Sigmoid colon (tissue), 7 donors: ENCODE data around the gene RNF223. TPM values are rescaled to one million over a fixed set of nuclear protein-coding genes. Genes with fewer than 3 reads are reported as not detected.

Experiments
- DNase-seq: peaks from one replicate; pipeline ENCODE4 v3.0.0-alpha.2; 2019
- H3K27ac ChIP-seq, 4 donors: fragments of 200-600 bp; sonication (generic); one replicate each; pipeline ENCODE4 v1.5.1; 2016 to 2019; ENCODE audit warnings: mild to moderate bottlenecking in 1 of 4
- H3K27me3 ChIP-seq, 3 donors: fragments of 200-600 bp; sonication (generic); one replicate each; pipeline ENCODE4 v1.5.1; 2019; ENCODE audit warnings: mild to moderate bottlenecking in 1 of 3
- H3K36me3 ChIP-seq, 4 donors: fragments of 200-600 bp; sonication (generic); one replicate each; pipeline ENCODE4 v1.5.1; 2016 to 2019
- H3K4me1 ChIP-seq, 4 donors: fragments of 200-600 bp; sonication (generic); one replicate each; pipeline ENCODE4 v1.5.1; 2017 to 2019
- H3K4me3 ChIP-seq, 4 donors: fragments of 200-600 bp; sonication (generic); one replicate each; pipeline ENCODE4 v1.5.1; 2017 to 2019; ENCODE audit warnings: mild to moderate bottlenecking in 2 of 4, moderate library complexity in 1 of 4
- H3K9me3 ChIP-seq, 4 donors: fragments of 200-600 bp in 3 of 4; sonication (generic) in 3 of 4; one replicate each; pipeline versions ENCODE4 v1.5.1 to v1.6.1; 2013 to 2019
- CTCF ChIP-seq, 4 experiments: fragments of 450-650 bp in 3 of 4; fragments of 200-600 bp in 1 of 4; IDR thresholded peaks; one replicate each; pipeline ENCODE4 v1.5.1; 2016 to 2019; ENCODE audit warnings: antibody characterized with exemption in 4 of 4, mild to moderate bottlenecking in 3 of 4, moderate library complexity in 2 of 4
- EP300 ChIP-seq, 4 donors: sonication (generic); formaldehyde crosslinking; IDR thresholded peaks; one replicate each; pipeline ENCODE4 v1.6.1; 2017; ENCODE audit warnings: antibody characterized with exemption in 4 of 4
- POLR2A ChIP-seq, 2 donors: fragments of 450-650 bp; IDR thresholded peaks; one replicate each; pipeline ENCODE4 v1.6.1; 2016; ENCODE audit warnings: antibody characterized with exemption in 2 of 2, mild to moderate bottlenecking in 2 of 2, moderate library complexity in 2 of 2
- POLR2AphosphoS5 ChIP-seq, 4 donors: sonication (generic); formaldehyde crosslinking; IDR thresholded peaks; one replicate each; pipeline ENCODE4 v1.6.1; 2017; ENCODE audit warnings: antibody characterized with exemption in 4 of 4
- WGBS, 2 donors: extraction: QIAGEN DNeasy Blood & Tissue Kit; methylation state at CpG; one replicate each; pipeline ENCODE4 v1.1.7; 2013; 5-methylcytosine and 5-hydroxymethylcytosine counted together
- intact Hi-C: fragments of 100-400 bp; cut with DNase I; formaldehyde crosslinking; loops from one replicate; pipeline ENCODE4 v1.15.1; 2023
- polyA plus RNA-seq, 3 donors: library from polyadenylated mRNA; stranded (reverse); fragments of 200-250 nt; gene quantifications; one replicate each; pipeline ENCODE4 v1.2.3, GENCODE V29; 2013
- total RNA-seq, 4 donors: library from RNA; depleted of rRNA; stranded (reverse); fragments of >200 nt; gene quantifications; one replicate each; pipeline ENCODE4 v1.1.0, GENCODE V29; 2016
- donor health status: healthy with polysubstance abuse.
- donor health status: Bipolar disorder and iron deficiency.
- donor health status: healthy.

RNF223 gene
- total and polyA plus RNA-seq, 7 donors, result 0.60 to 3.7 (median 1.9) TPM; not detected in 4

DNA sequence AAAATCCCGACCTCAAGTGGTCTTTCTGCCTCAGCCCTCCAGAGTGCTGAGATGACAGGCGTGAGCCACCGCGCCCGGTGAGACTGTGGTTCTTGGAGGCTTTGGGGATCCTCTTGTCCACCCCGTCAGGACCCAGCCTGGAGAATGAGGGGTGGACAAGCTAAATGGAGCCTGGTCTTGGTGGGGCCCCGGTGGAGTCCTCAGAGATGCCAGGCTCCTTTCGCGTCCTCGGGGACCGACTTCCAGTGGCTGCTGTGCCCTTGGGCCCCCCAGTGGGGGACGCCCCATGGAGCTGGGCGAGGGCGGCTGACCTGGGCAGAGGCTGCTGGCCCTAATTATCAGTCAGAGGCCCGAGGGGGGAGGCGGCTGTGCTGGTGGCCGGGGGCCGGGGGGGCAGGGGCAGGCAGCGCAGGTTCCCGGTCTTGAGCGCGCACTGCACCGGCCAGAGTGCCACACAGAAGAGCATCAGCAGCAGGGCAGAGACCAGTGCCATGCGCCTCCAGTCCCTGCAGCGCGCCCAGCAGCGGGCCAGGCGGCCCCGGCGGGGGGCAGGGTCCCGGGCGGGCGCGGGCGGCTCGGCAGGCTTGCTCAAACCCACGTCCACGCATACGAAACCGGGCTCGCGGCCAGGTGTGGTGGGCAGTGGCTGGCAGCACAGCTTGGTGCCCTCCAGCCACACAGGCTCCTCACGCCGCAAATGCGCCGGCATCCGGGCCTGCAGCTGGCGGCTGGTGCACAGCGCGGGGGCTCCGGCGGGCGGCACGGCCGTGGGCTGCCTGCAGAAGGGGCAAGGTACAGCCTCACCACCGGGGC is 2.4 kb downstream of the RNF223 start:
- WGBS, 2 donors, result 89 to 91% methylated on average over 56 of the region's 56 CpGs
- intact Hi-C loops, result no loop called here
- H3K9me3 ChIP-seq, result no peaks in the 10 kb centered on the region
- peaks cover 0 to 18% (median 16%) of the 10 kb centered on the region in 4 donors for H3K4me1 ChIP-seq
- H3K27ac ChIP-seq, result no peak overlapping the region
- H3K36me3 ChIP-seq, result no peaks in the 10 kb centered on the region
- no peak for DNase-seq
- TF ChIP-seq CTCF (IDR thresholded peaks at IDR 0.05) (no peak), POLR2AphosphoS5 (IDR thresholded peaks at IDR 0.05) (no peak), POLR2A (IDR thresholded peaks at IDR 0.05) (no peak), EP300 (IDR thresholded peaks at IDR 0.05) (no peak)
- H3K4me3 ChIP-seq, result no peak overlapping the region
- H3K27me3 ChIP-seq, result peaks cover 34 to 93% (median 71%) of the 10 kb centered on the region in 3 donors

DNA sequence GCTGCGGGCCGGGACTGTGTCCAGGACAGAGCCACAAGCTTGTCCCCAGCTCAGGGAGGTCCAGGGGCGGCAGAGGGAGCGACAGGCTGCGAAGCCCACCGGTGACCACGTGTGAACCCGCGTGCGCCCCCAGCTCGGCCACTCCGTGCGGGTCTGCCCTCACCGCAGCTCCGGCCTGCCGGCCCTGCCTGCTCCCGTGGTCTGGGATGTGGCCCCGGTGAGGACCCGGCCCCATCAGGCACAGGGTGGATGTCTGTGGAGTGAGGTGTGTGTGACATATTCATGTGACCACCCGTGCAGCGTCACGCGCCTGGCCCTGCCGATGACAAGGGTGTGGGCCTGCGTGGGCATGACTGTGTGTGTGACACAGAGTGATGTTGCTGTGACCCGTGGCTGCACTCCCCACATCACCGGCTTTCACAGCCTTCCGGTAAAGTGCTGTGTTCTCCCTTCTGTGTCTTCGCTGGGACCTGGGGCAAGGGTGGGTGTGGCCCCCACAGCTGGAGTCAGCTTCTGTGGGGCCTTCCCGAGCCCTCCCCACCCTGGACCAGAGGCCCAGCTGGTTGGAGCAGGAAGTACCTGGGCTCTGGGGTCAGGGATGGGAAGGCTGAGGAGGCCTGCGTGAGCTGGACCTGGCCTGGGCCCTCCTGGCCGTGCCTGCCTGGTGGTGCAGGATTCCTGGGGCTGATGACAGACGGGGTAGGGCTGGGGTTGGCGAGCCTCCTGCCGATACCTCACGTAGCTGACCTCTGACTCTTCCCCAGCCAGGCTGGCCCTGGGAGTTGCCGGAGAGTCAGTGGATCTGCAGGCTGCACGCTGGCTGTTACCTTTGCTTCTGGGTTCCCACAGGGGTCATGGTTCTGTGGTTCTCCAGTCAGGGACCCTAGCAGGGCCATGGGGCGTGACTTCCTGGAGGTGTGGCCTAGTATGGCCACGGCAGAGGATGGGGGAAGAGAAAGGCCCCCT is 4.1 kb downstream of the RNF223 start:
- H3K4me3 ChIP-seq, result no peak overlapping the region
- H3K4me1 ChIP-seq, result peaks cover 0 to 18% (median 16%) of the 10 kb centered on the region in 4 donors
- peaks cover 31 to 87% (median 71%) of the 10 kb centered on the region in 3 donors for H3K27me3 ChIP-seq
- H3K9me3 ChIP-seq, result no peaks in the 10 kb centered on the region
- no peak for TF ChIP-seq EP300 (IDR thresholded peaks at IDR 0.05)
- intact Hi-C loops, result no loop called here
- DNase-seq, result no peak
- WGBS, 2 donors, result 50 to 62% methylated on average over 40 of the region's 40 CpGs
- no peaks in the 10 kb centered on the region for H3K36me3 ChIP-seq
- H3K27ac ChIP-seq, result no peak overlapping the region

DNA sequence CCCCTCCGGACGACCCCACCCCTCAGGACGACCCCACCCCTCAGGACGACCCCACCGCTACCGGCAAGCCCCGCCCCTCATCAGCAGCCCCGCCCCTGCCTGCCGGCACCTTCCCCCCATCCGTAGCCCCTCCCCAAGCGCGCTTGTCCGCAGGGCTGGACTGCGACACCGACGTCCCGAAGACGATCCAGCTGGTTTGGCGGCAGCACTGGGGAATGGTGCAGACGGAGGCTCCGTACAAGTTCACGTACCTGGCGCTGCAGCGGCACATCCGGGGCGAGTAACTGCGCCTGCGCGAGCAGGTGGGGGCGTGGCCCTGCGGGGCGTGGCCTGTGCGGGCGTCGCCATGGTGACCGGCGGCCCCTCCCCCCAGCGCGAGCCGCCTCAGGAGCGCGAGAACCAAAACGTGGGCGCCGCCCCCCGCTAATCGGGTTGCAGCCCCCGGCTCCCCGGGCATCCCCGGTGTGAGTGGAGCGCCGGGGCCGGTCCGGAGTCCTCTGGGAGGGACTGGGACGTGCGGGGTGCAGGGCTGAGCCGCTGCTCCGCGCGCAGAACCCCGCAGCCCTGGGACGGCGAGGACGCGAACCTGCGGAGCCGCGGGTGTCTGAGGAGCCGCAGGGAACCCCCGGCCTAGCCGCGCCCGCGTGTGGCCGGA is 4.9 kb downstream of the RNF223 start:
- Histone ChIP-seq H3K27ac (no peak overlapping the region), H3K36me3 (no peaks in the 10 kb centered on the region), H3K4me1 (peaks cover 0 to 20% (median 17%) of the 10 kb centered on the region in 4 donors), H3K4me3 (peak overlapping the region in 3 of 4 donors; percentile 40 to 48 (median 40)), H3K27me3 (peaks cover 28 to 84% (median 68%) of the 10 kb centered on the region in 3 donors), H3K9me3 (no peaks in the 10 kb centered on the region)
- 1 to 4% methylated on average over 75 of the region's 75 CpGs for WGBS, 2 donors
- no peak for DNase-seq
- no peak for TF ChIP-seq EP300 (IDR thresholded peaks at IDR 0.05)
- no peak for TF ChIP-seq POLR2AphosphoS5 (IDR thresholded peaks at IDR 0.05)
- TF ChIP-seq POLR2A (IDR thresholded peaks at IDR 0.05), result no peak
- TF ChIP-seq CTCF (IDR thresholded peaks at IDR 0.05), result no peak
- intact Hi-C loops, result no loop called here

- Histone ChIP-seq H3K4me1 (peaks cover 0 to 26% (median 20%) of the 10 kb centered on the region in 4 donors), H3K27me3 (peaks cover 27 to 84% (median 68%) of the 10 kb centered on the region in 3 donors), H3K9me3 (no peaks in the 10 kb centered on the region), H3K36me3 (no peaks in the 10 kb centered on the region), H3K4me3 (peak overlapping the region in 3 of 4 donors; percentile 40 to 48 (median 40)), H3K27ac (no peak overlapping the region)
- TF ChIP-seq POLR2AphosphoS5 (IDR thresholded peaks at IDR 0.05), result no peak
- TF ChIP-seq CTCF (IDR thresholded peaks at IDR 0.05), result no peak
- 1% methylated on average over 55 of the region's 55 CpGs for WGBS, 2 donors
- DNase-seq, result no peak
- intact Hi-C loops, result no loop called here
These were observed 5.5 kb downstream of the RNF223 start for GRCh38 chr1:1068517-1069055.
